GM18909 (cell line): Measurements from ENCODE around the gene DCDC1.

ENCODE experiments used
- ATAC-seq: cut with Tn5 transposase; IDR thresholded peaks from one replicate; pipeline ENCODE4 v1.9.1; 2021; ENCODE audit warnings: mild to moderate bottlenecking; ENCODE audit not compliant: unreplicated experiment, poor library complexity

Gene DCDC1

GRCh38 chr11:30935861-30936260 lies 433.7 kb downstream of the DCDC1 start:
- no peak for ATAC-seq

GRCh38 chr11:30926130-30926529 lies 443.4 kb downstream of the DCDC1 start:
- ATAC-seq = no peak

GRCh38 chr11:30921811-30922210 lies 447.7 kb downstream of the DCDC1 start:
- no peak for ATAC-seq

DNA sequence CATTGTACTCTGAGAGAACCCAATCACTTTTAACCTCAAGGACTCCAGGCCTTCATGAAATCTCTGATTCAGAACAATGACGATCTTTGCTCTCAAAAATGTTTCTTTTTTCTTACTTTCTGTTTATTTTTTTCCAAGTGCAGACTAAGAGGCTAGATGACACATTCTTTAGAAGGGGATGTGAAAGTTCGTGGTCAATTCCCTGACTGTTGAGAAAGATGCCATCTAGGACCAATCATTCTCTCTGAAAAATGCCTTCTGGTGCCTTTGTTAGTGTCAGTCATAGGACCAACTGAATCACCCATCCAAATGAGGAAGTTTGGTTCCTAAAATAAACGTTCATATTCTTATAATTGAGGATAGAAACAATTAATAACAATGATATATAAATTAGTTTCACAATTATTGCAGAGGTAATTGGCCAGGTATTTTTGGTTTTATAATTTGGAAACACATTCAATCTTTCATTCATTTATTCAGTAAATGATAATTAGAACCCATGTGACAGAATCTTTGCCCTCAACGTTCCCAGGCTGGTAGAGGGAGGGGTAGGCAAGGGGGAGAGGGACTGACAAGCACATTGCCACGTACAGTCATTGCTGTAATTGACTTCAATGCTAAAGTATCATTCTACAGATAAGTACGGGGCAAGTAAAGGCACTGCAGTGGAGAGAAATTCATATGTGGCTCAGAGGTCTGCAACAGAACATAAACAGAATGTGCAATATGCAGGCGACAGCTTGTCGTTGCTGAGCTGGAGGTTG lies 450.0 kb downstream of the DCDC1 start:
- peak; percentile 58 for ATAC-seq

- ATAC-seq = peak; percentile 65
Observed at GRCh38 chr11:30917859-30918478, 451.6 kb downstream of the DCDC1 start.

GRCh38 chr11:30917266-30917665 lies 452.3 kb downstream of the DCDC1 start:
- ATAC-seq = no peak

DNA sequence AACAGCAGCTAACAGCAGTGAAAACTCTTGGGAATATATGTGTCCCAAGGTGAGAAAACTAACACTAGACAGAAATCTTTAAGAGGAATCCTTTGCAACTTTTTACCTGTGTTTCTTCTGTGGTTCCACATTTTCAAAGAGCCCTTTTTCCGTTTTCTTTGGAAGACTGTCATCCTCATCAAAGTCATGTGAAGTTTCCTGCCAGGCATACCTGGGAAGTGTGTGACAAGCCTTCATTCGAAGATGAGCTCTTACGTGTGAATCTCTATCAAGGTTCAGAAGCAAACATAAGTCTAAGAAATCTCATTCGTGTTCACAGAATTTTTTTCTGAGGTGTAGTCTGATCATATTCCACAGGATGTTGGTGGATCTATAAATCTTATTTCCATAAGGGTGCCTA lies 452.8 kb downstream of the DCDC1 start:
- no peak for ATAC-seq

- peak; percentile 67 for ATAC-seq
Observed at GRCh38 chr11:30914143-30914762, 455.3 kb downstream of the DCDC1 start.

DNA sequence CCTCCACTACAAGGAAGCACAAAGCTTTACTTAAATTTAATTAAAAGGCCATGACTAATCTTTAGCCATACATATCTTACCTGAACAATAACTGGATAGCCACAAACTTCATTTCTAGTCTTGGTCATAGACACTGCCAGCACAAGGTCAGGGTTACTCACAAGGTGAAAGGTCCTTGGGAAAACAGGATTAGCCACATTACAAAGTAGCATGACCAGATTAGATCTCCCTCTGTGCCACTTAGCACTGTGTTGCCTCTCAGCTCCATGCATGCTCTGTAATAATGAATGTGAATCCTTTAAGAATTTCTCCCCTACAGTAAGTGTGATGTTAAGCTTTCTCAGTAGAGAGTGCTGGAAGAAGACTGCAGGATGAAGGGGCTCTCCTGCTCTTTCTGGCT lies 458.3 kb downstream of the DCDC1 start:
- no peak for ATAC-seq

- ATAC-seq = no peak
Observed at GRCh38 chr11:30908857-30909256, 460.7 kb downstream of the DCDC1 start.

DNA sequence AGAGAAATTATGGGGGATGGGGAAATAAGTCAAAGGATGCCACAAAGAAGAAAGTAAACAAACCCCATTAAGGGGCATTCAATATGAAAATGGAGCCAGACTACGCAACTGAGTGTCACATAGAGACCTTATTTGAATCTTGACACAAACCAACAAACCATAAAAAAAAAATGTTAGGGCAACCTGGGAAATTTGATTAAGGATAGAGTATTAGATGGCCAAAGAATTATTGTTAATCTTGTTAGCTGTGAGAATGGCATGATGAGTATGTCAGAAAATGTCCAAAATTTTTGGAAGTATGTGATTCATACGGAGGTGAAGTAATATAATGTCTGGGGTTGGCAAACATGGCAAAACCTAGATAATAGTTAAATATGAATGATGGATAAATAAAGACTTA lies 461.3 kb downstream of the DCDC1 start:
- ATAC-seq = no peak

GRCh38 chr11:30902929-30903328 lies 466.6 kb downstream of the DCDC1 start:
- ATAC-seq = no peak

GRCh38 chr11:30895046-30895445 lies 474.5 kb downstream of the DCDC1 start:
- ATAC-seq = no peak

DNA sequence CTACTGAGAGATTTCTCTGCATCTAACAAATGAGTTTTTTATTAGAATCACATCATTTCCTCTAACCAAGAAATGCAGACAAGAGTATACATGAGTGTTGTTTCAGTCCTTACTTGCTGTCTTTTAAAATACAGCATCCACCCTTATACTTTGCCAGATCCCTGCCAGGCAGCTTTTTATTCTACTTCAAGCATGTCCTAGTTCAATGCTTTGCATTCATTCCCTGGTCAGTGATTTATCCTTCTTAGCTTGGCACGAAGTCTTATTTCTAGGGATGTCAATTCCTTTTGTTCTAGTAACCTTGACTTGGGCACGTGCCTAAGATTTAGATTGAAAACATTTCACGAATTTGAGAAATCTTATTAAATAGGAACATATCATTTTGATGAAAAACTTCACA lies 476.2 kb downstream of the DCDC1 start:
- no peak for ATAC-seq

GRCh38 chr11:30889143-30889794 lies 480.3 kb downstream of the DCDC1 start:
- no peak for ATAC-seq

DNA sequence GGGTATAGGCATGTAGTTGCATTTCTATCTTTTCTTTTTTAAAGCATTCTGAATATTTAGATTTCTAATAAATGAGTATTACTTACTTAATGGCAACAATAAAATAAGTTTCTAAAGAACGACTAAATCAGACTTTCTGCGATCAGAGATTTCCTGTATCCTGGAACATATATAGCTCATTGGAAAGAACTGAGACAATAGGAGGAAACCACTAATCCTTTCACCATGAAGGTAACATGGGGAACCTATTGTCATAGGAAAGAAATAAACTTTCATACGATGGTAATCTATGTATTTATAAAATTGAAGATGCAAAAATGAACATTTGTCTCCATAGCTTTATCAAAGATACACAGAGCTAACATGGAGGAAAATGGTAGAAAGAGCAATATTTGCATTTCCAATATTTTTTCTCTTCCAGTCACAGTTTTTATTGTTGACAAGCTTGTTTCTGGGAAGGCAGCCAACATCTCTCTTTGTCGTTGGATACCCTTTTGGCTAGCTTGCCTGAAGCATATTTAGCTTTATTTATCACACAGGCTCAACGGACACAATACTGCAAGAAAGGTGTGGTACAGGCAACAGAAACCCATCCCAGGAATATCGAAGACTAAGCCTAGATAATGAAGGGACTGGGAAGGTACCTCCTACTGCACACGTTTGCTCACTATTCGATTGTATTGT lies 490.1 kb downstream of the DCDC1 start:
- no peak for ATAC-seq

DNA sequence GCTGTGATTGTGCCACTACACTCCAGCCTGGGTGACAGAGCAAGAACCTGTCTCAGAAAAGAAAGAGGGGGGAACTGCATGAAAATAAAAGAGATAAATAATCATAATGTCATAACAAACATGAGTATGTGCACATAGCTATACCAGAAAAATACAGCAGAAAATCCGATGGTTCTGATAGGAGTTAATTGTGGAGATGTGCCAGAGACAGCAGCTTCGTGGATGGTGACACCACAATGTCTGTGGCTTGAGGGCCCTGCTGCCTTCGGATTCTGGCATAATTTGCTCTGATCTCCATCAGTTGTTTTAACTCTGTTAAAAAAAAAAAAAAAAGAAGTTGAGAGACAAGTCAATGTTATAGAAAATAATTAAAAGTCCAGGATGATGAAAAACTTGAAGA lies 491.1 kb downstream of the DCDC1 start:
- no peak for ATAC-seq

DNA sequence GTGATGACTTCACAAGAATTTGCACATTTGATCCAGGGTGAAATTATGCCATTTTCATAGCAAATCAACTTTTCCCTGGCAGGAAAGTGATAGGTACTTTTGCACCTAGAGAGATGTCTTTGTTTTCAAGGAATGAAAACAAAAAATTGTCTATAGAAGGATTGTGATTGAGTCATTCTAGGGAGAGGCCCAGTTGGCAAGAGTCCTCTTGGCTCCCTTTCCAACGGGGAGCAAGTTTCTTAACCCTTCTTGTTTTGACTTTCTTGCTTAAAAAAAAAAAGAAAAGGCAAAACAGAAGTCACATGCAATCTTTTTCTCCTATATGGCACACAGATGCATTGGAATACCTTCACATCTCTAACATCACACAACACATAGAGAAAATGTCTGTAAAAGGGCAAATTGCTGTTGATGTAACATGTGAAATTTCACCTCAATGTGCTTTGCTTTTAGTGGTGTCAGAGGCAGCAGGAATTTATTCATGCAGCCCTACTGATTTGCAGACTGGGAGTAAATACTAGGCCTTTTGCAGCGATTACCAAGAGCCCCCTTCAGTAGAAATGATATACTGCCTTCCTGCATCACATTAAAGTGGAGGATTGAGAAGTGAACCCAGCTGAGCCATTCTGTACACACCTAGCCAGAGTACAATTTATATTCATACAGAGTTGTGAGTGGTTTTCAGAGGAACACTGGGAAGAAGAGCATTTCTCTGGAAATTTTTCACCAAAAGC lies 492.7 kb downstream of the DCDC1 start:
- ATAC-seq = no peak

DNA sequence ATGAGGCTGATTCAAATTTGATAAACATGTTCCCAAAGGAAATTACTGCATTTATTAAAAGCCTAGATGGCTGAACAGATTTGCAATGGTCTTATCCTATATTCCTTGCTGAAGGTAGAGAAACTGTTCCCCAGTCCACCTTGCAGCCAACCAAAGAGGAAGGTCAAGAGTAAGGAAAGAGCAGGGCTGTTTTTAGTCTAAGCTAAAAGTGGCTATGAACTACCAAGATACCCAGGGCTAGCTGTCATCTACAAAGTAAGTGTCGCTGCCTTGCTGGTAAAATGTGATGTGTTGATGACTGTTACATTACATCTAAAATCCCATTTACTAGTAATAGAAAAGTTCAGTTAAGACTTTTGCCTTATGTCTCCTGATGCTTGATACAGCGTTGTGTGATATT lies 493.3 kb downstream of the DCDC1 start:
- ATAC-seq = no peak

DNA sequence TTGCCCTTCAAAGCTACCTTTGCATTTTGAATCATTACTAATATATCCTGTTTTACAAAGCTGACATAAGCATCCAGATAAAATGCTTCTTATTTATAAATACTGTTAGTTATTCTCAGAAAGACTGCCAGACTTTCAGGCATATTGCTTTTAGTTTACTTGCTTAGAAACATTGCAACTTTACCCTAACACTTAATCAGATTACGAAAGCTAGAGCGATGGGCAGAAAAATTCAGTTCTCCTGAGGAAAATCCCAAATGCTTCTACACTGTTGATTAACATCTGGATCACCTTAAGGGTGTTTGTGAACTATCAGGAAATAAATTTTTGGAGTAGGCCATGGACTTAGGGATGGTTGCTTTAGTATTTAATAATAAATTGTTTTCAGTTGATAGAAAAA lies 493.7 kb downstream of the DCDC1 start:
- no peak for ATAC-seq
